Adrenal gland (tissue), 12 donors: Measurements from ENCODE around the gene CD5L. TPM values are rescaled to one million over a fixed set of nuclear protein-coding genes. Genes with fewer than 3 reads are reported as not detected.

Experiments used
- DNase-seq, 7 donors: peaks; one replicate each; pipeline ENCODE4 v3.0.0-alpha.2; 2019 to 2020
- H3K27ac ChIP-seq, 5 donors: fragments of 200-600 bp; sonication (generic) in 4 of 5; 1 replicate in 3 of 5; 2 replicates in 2 of 5; pipeline versions ENCODE4 v1.5.1 to v1.8.0; 2016 to 2020; ENCODE audit warnings: mild to moderate bottlenecking in 1 of 5
- H3K27me3 ChIP-seq: fragments of 200-600 bp; 2 replicates; pipeline ENCODE4 v1.8.0; 2021
- H3K36me3 ChIP-seq, 2 donors: fragments of 200-600 bp; replicated peaks in 1 of 2; 1 replicate in 1 of 2; 2 replicates in 1 of 2; pipeline versions ENCODE4 v1.5.1 to v1.8.0; 2018 to 2022
- H3K4me1 ChIP-seq, 2 donors: fragments of 200-600 bp; replicated peaks in 1 of 2; 1 replicate in 1 of 2; 2 replicates in 1 of 2; pipeline versions ENCODE4 v1.5.1 to v1.8.0; 2018 to 2021
- H3K4me3 ChIP-seq, 4 donors: fragments of 200-600 bp; sonication (generic) in 3 of 4; one replicate each; pipeline ENCODE4 v1.5.1; 2016 to 2018
- H3K9me3 ChIP-seq, 3 donors: fragments of 200-600 bp; sonication (generic) in 1 of 3; replicated peaks in 1 of 3; 1 replicate in 2 of 3; 2 replicates in 1 of 3; pipeline versions ENCODE4 v1.5.1 to v1.8.0; 2016 to 2021
- POLR2A ChIP-seq, 2 donors: fragments of 450-650 bp; IDR thresholded peaks; one replicate each; pipeline ENCODE4 v1.6.1; 2017; ENCODE audit warnings: antibody characterized with exemption in 2 of 2, mild to moderate bottlenecking in 2 of 2, moderate library complexity in 1 of 2
- WGBS, 4 donors: extraction: QIAGEN DNeasy Blood & Tissue Kit in 2 of 4; methylation state at CpG; one replicate each; pipeline versions ENCODE4 v1.1.5 to v1.1.7; 2013 to 2017; 5-methylcytosine and 5-hydroxymethylcytosine counted together
- intact Hi-C, 2 donors: fragments of 100-400 bp; cut with DNase I; formaldehyde crosslinking; loops; one replicate each; pipeline versions ENCODE4 v1.14.1 to v1.15.0; 2022 to 2023
- polyA plus RNA-seq, 3 donors: library from polyadenylated mRNA; stranded (reverse); fragments of 200-250 nt in 2 of 3; fragments of 350-450 nt in 1 of 3; fragmentation: Illumina TruSeq in 1 of 3; extraction: RNeasy Lipid Tissue Mini Kit (QIAGEN cat#74804) in 1 of 3; gene quantifications; one replicate each; pipeline ENCODE4 v1.2.3, GENCODE V29; 2013 to 2014
- total RNA-seq, 9 donors: library from RNA; depleted of rRNA in 4 of 9; stranded (reverse); fragments of >200 nt in 4 of 9; fragments of 120-200 nt in 1 of 9; fragmentation: NEBNext Ultra II Directional in 1 of 9; extraction: Animal tissue kit (Norgen Biotek cat#: 25700) in 1 of 9; gene quantifications; one replicate each; pipeline versions ENCODE4 v1.1.0 to v1.2.4, GENCODE V29; 2013 to 2023
- TF ChIP-seq, protein P1 (sequence below), 6 experiments: fragments of 450-650 bp in 4 of 6; fragments of 200-600 bp in 2 of 6; sonication (generic) in 1 of 6; IDR thresholded peaks; 1 replicate in 5 of 6; 2 replicates in 1 of 6; pipeline versions ENCODE4 v1.5.1 to v1.8.0; 2016 to 2021; ENCODE audit warnings: antibody characterized with exemption in 6 of 6, mild to moderate bottlenecking in 2 of 6, moderate library complexity in 1 of 6
- donor health status: healthy with polysubstance abuse.
- donor health status: Bipolar disorder and iron deficiency.
- donor health status: DM: yes; HTN: yes; CAD: no.
- donor health status: DM: no; HTN: no; CAD: no.
- donor health status: DM: no; HTN: no; CAD: no.
- donor health status: DM: yes; HTN: yes; CAD: no.

Gene CD5L
- total and polyA plus RNA-seq, 12 donors = 0.16 to 2.4 (median 0.32) TPM; not detected in 9

DNA sequence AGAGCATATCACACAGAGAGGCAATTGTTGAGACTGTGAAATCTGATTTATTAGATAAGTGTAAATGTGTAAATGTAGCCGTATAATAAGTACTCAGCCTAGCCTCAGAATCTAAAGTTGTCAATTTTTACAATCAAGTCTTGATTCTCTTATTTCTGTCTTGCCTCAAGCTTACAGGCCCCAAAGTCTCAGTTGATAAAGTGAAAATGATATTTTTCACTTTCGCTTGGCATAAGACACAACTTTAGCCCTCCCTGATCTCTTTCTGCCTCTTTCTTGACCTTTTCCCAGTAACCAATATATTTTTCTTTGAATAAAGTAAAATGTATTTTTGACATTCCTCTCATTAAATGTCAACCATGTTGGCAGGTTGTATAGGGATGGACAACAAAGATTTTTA is 10.7 kb downstream of the CD5L start:
- intact Hi-C loops = no loop called here
- Histone ChIP-seq H3K27ac (no peak overlapping the region), H3K4me1 (no peaks in the 10 kb centered on the region), H3K36me3 (no peaks in the 10 kb centered on the region), H3K27me3 (no peaks in the 10 kb centered on the region), H3K4me3 (no peak overlapping the region), H3K9me3 (no peaks in the 10 kb centered on the region)
- TF ChIP-seq, protein P1, sequence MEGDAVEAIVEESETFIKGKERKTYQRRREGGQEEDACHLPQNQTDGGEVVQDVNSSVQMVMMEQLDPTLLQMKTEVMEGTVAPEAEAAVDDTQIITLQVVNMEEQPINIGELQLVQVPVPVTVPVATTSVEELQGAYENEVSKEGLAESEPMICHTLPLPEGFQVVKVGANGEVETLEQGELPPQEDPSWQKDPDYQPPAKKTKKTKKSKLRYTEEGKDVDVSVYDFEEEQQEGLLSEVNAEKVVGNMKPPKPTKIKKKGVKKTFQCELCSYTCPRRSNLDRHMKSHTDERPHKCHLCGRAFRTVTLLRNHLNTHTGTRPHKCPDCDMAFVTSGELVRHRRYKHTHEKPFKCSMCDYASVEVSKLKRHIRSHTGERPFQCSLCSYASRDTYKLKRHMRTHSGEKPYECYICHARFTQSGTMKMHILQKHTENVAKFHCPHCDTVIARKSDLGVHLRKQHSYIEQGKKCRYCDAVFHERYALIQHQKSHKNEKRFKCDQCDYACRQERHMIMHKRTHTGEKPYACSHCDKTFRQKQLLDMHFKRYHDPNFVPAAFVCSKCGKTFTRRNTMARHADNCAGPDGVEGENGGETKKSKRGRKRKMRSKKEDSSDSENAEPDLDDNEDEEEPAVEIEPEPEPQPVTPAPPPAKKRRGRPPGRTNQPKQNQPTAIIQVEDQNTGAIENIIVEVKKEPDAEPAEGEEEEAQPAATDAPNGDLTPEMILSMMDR (IDR thresholded peaks at IDR 0.05) = no peak
- no peak for TF ChIP-seq POLR2A (IDR thresholded peaks at IDR 0.05)
- DNase-seq = no peak
- WGBS, 4 donors = 70 to 77% (median 72%) methylated on average over 2 of the region's 2 CpGs

DNA sequence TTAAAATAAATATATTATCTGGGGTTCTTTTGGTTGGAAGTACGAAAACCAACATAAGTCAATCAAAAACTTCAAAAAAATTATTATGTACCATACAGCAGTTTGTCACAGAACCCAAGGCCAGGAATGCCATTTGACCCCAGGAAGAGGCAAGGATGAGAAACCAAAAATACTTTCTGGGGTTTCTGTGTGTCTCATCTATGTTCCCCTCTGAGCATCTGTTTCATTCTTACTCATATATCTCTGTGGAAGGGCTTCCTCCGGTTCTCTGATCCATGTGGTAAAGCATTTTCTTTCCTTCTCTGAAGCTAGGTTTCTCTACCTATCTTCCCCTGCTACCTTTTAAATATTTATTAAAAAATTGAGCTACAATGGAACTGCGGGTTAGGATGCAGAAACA is 11.9 kb downstream of the CD5L start:
- H3K4me1 ChIP-seq = no peaks in the 10 kb centered on the region
- H3K27ac ChIP-seq = no peak overlapping the region
- TF ChIP-seq, protein P1 (IDR thresholded peaks at IDR 0.05) = no peak
- TF ChIP-seq POLR2A (IDR thresholded peaks at IDR 0.05) = no peak
- no peaks in the 10 kb centered on the region for H3K27me3 ChIP-seq
- no peak for DNase-seq
- H3K9me3 ChIP-seq = no peaks in the 10 kb centered on the region
- WGBS, 4 donors = 71 to 79% (median 73%) methylated on average over 3 of the region's 3 CpGs
- H3K4me3 ChIP-seq = no peak overlapping the region
- intact Hi-C loops = no loop called here
- H3K36me3 ChIP-seq = no peaks in the 10 kb centered on the region

DNA sequence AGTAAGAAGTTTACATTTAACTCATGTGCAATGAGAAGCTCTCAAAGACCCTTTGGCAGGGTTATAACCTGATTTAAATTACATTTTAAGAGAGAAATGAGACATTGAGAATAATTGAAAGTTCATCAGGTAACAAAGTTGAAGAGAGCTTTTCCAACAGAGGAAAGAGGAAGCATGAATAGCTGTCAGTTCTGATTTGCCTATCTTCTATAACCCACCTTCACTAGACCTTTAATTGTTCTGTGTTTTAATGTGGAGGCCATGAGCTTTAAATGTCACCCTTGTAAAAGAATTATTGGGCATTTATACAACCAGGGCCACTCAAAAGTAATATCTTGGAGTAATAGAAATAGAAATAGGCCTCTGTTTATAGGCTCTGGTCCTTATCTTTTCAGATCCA is 12.4 kb downstream of the CD5L start:
- DNase-seq = no peak
- no peaks in the 10 kb centered on the region for H3K36me3 ChIP-seq

DNA sequence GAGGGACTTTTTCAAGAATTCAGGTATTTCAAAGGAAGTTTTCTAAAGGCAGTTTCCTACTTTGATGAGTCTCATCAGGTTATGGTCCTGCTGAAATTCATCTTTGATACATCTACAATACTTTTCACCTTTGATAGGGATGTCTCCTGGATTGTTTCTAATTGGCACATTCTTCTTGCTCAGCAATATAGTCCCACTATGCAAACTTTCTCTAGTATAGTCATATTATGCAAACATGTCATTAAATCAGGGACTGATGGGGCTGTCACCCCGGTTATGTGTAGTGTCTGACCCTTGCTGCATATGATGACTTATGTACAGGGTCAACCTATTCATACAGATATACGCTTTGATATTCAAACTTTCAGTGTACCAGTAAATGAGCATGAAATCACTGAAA is 21.3 kb downstream of the CD5L start:
- Histone ChIP-seq H3K27ac (no peak overlapping the region), H3K4me3 (no peak overlapping the region), H3K9me3 (no peaks in the 10 kb centered on the region), H3K27me3 (no peaks in the 10 kb centered on the region), H3K36me3 (no peaks in the 10 kb centered on the region), H3K4me1 (no peaks in the 10 kb centered on the region)
- DNase-seq = no peak
- 62 to 77% (median 68%) methylated on average over 2 of the region's 2 CpGs for WGBS, 4 donors
- intact Hi-C loops = no loop called here
- no peak for TF ChIP-seq POLR2A (IDR thresholded peaks at IDR 0.05)
- TF ChIP-seq, protein P1 (IDR thresholded peaks at IDR 0.05) = no peak

More for the DNA sequence above, 12.4 kb downstream of the CD5L start:
- Histone ChIP-seq H3K27me3 (no peaks in the 10 kb centered on the region), H3K4me3 (no peak overlapping the region), H3K9me3 (no peaks in the 10 kb centered on the region), H3K27ac (no peak overlapping the region), H3K4me1 (no peaks in the 10 kb centered on the region)
- intact Hi-C loops = no loop called here
- TF ChIP-seq, protein P1 (IDR thresholded peaks at IDR 0.05) = no peak
- TF ChIP-seq POLR2A (IDR thresholded peaks at IDR 0.05) = no peak
